ENCODE data around the gene FEZF1.

GRCh38 chr7:122304319-122304975 is at the start of gene FEZF1:
- TF ChIP-seq RCOR1 (IDR thresholded peaks at IDR 0.05; ENCODE audit: insufficient replicate concordance, low read length) (no peak), POLR2A (IDR thresholded peaks at IDR 0.05; ENCODE audit: low read depth, low read length) (no peak), MAZ (IDR thresholded peaks at IDR 0.05; ENCODE audit: borderline replicate concordance, low read depth, low read length) (no peak), MXI1 (IDR thresholded peaks at IDR 0.05; ENCODE audit: borderline replicate concordance, low read depth, low read length) (no peak), RFX5 (IDR thresholded peaks at IDR 0.05; ENCODE audit: low read depth, low read length) (no peak), CTCF (conservative IDR thresholded peaks at IDR 0.05; ENCODE audit: low read depth, low read length) (no peak), RAD21 (IDR thresholded peaks at IDR 0.05; ENCODE audit: low read length) (no peak)

Measured in IMR-90 (cell line).